GM21528 (cell line): ENCODE measurements around the gene CLDN4.

ENCODE experiments used
- ATAC-seq: cut with Tn5 transposase; IDR thresholded peaks from one replicate; pipeline ENCODE4 v1.9.1; 2021; ENCODE audit warnings: mild to moderate bottlenecking, moderate library complexity; ENCODE audit not compliant: unreplicated experiment, low FRiP score

CLDN4 gene

GRCh38 chr7:73871163-73872011 is 40.6 kb downstream of the CLDN4 start:
- no peak for ATAC-seq

GRCh38 chr7:73872056-73872908 is 41.5 kb downstream of the CLDN4 start:
- no peak for ATAC-seq

- no peak for ATAC-seq
Observed at GRCh38 chr7:73876361-73876760, 45.6 kb downstream of the CLDN4 start.

GRCh38 chr7:73876973-73877372 is 46.2 kb downstream of the CLDN4 start:
- no peak for ATAC-seq

- ATAC-seq = no peak
Observed at GRCh38 chr7:73879977-73880681, 49.3 kb downstream of the CLDN4 start.

GRCh38 chr7:73880755-73881328 is 50.0 kb downstream of the CLDN4 start:
- no peak for ATAC-seq

- no peak for ATAC-seq
Observed at GRCh38 chr7:73881352-73882046, 50.7 kb downstream of the CLDN4 start.

GRCh38 chr7:73882047-73882402 is 51.2 kb downstream of the CLDN4 start:
- ATAC-seq = no peak
